ENCODE data around the gene SNRK.
"Not testable (repeated sequence)": the region's sequence is repeated elsewhere in the genome, so short reads cannot be mapped to it uniquely, and the experiment has no call there.

Gene SNRK

GRCh38 chr3:43346978-43347749 is 60.8 kb downstream of the SNRK start:
- no peak for DNase-seq

DNA sequence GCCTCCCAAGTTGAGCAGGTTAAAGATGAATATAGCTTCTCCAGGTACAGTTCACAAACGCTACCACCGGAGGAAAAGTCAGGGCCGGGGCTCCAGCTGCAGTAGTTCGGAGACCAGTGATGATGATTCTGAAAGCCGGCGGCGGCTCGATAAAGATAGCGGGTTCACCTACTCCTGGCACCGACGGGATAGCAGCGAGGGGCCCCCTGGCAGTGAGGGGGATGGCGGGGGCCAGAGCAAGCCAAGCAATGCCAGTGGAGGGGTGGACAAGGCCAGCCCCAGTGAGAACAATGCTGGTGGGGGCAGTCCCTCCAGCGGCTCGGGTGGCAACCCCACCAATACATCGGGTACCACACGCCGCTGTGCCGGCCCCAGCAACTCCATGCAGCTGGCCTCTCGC is 61.4 kb downstream of the SNRK start:
- DNase-seq, result no peak

DNA sequence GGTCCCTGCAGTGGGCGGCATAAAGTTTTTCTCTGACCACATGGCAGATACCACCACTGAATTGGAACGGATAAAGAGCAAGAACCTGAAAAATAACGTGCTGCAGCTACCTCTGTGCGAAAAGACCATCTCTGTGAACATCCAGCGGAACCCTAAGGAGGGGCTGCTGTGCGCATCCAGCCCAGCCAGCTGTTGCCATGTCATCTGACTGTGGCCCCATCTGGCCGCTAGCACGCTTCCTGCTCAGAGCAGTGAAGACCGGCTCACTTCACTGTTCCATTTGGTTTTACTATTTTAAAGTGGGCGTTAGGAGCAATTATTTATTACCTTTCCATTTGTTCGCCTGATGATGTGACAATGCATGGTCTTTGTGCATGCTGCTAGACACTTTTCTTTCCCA is 62.0 kb downstream of the SNRK start:
- no peak for DNase-seq

DNA sequence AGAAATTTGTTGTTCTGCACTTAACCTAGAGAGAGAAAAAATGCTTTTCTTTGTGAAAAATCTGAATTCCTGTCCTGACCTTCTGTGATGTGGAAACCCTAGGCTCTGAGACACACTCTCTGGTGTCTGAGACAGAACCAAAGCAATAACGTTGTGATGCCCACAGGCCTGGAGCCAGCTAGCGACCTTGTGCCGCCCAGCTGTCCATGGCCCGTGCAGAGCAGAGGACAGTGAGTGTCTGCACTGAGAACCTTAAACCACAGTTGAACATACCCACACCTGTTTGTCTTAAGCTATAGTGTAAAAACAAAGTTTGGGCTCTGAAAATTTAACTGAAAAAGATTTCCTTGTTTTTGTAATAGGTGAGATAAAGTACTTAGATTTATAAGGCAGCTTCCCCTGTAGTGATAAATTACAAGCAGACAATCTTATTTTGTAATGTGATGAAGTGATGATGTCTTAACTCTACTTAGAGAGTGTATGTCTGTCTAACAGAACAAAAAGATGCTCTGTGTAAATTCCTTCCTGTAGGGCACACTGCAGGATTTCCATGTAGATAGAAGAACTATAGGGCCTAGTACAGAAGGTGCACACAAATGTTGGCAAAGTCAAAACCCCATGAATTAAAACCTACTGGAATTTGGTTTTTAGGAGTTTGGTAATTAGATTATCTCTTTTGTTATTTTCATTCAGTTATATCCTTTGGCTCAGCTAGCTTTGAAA is 62.7 kb downstream of the SNRK start:
- DNase-seq, result no peak

GRCh38 chr3:43349716-43350115 is 63.4 kb downstream of the SNRK start:
- peak; percentile 23 for DNase-seq

DNA sequence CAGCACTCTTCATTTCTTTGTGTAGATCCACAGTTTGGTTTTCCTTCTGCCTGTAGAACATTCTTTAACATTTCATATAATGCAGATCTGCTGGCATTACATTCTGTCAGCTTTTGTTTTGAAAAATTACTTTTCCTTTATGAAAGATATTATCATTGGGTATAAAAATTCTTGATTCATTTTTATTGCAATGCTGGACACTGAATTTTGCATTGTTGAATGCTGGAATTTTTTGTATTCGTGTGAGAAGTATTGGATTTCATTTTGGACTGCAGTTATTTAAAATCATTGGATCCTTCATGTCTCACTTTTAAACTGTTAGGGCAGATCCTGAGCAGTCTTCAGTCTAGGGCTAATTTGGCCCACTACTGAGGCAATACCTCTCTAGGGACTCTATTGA is 67.1 kb downstream of the SNRK start:
- no peak for DNase-seq

DNA sequence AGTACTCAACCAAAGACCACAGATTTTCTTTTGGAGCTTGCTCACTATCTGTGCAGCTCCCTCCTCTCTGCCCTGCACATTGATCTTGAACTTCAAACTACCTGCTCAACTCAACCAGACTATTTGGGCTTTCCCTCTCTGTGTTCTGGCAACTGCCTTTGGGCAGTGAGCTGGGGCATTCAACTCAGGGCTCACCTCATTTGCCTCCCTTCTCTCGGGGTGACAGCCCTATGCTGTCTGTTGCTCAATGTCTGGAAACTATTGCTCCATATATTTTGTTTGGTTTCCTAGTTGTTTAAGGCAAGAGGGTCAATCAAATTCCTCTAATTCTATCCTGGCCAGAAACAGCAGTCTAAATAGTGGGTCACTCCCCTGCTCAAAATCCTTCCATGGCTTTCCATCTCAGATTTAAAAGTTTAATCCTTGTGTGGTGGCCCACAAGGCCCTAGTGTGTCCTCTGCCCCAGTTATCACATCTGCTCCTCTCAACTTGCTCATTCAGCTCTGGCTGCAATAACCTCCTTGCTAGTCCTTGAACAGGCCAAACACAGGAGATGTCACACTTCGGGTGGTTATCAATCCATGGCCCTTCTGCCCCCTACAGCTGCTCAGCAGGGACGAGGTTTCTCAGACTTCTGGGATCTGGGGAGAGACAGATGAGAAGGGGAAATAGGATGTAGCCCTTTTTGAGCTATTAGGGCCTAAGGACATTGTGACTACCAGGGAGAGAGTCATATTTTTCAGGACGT is 67.8 kb downstream of the SNRK start:
- DNase-seq, result no peak

- DNase-seq, result not testable (repeated sequence)
Observed at GRCh38 chr3:43356033-43356432, 69.7 kb downstream of the SNRK start.

GRCh38 chr3:43361077-43361476 is 74.7 kb downstream of the SNRK start:
- no peak for DNase-seq

GRCh38 chr3:43362183-43362582 is 75.8 kb downstream of the SNRK start:
- DNase-seq, result no peak

- no peak for DNase-seq
Observed at GRCh38 chr3:43362961-43363360, 76.6 kb downstream of the SNRK start.

- no peak for DNase-seq
Observed at GRCh38 chr3:43363621-43364266, 77.4 kb downstream of the SNRK start.

GRCh38 chr3:43364494-43364893 is 78.2 kb downstream of the SNRK start:
- DNase-seq, result no peak

- no peak for DNase-seq
Observed at GRCh38 chr3:43364926-43365325, 78.6 kb downstream of the SNRK start.

DNA sequence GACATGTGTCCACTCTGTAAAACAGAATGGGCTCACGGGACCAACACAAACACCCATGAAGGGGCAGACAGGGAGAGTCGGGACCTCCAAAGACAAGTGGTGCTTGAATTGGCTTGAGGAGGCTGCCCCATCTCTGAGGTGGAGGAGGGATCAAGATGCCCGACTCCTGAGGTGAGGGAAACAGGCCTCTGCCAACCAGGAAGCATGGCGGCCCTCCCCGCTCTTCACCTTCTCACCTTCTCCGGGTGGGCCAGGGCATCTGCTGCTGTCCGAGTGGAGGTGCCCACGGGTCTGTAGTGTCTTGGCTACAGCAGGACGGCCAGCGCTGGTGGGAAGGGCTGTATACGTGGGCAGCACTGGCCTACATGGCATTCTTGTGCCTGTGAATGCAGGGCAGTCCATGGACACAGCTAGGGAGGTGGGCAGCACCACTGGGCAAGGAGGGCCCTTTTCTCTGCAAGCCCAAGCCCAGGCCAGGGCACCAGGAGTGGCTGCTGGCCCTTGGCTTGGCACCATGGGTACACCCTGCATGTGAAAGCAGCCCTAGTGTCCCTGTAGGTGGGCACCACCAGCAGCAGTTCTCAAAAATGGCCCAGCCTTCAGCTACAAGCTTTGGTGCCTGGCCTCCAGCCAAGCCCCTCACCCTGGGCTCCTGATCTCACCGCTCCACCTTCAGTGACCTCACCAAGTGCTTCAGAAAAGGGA is 79.4 kb downstream of the SNRK start:
- no peak for DNase-seq

GRCh38 chr3:43366481-43366880 is 80.1 kb downstream of the SNRK start:
- no peak for DNase-seq

GRCh38 chr3:43366885-43367284 is 80.5 kb downstream of the SNRK start:
- no peak for DNase-seq

- no peak for DNase-seq
Observed at GRCh38 chr3:43369404-43370292, 83.3 kb downstream of the SNRK start.

DNA sequence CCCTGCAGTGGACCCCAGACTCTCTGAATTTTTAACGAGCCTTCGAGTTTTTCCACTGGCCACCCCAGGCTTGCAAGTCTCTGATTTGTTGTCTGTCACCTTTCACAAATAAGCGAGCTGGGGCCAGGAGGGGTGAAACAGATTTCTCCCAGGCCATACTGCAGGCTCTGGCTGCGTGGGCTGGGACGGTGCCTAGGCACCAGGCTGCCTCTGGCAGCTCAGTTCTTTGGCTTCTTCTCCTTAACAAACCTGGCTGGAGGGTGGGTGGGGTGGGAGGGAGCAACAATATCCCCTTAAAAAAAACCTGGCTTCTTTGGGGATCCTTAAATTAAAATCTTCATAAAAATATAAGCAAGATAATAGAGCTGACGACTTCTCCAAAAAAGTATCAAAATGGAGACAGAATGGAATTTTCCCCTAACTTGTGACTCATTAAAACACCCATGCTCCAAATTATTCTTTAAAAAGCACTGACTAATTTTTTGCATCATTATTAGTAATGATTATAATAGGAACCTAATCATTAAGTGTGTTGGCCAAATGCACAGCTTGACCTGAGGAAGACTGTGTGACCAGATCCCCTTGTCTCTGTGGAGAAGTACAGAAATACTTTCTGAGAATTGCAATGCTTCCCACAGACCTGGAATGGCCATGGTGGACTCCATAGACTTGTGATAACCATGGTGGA is 84.1 kb downstream of the SNRK start:
- DNase-seq, result no peak

GRCh38 chr3:43371494-43371893 is 85.2 kb downstream of the SNRK start:
- DNase-seq, result no peak

Measured in fibroblast of skin of abdomen (primary cell).